ENCODE measurements around the gene RREB1. TPM values are rescaled to one million over a fixed set of nuclear protein-coding genes. Genes with fewer than 3 reads are reported as not detected.
A peak's percentile ranks its signal among the peaks of the same experiment; 100 is the strongest.

The RREB1 gene
- total and polyA plus RNA-seq, 12 donors, result 8.0 to 79.5 (median 48.7) TPM

DNA sequence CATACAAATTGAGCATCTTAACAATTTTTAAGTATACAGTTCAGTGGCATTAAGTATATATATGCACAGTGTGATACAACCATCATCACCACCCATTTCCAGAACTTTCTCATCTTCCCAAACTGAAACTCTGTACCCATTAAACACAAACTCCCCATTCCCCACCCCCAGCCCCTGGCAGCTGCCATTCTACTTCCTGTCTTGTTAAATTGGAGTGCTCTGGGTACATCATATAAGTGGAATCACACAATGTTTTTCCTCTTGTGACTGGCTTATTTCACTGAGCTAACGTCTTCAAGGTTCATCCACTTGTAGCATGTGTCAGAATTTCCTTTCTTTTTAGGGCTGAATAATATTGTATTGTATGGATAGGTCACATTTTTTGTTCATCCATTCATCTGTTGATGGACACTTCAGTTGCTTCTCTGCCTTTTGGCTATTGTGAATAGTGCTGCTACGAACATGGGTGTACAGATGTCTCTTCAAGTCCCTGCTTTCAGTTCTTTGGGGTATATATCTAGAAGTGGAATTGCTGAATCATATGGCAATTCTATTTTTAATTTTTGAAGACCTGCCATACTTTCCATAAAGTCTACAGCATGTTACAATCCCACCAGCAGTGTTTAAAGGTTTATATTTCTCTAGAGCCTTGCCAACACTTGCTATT is 19.6 kb upstream of the RREB1 start:
- no peak for TF ChIP-seq POLR2A (IDR thresholded peaks at IDR 0.05)
- TF ChIP-seq, protein P1, sequence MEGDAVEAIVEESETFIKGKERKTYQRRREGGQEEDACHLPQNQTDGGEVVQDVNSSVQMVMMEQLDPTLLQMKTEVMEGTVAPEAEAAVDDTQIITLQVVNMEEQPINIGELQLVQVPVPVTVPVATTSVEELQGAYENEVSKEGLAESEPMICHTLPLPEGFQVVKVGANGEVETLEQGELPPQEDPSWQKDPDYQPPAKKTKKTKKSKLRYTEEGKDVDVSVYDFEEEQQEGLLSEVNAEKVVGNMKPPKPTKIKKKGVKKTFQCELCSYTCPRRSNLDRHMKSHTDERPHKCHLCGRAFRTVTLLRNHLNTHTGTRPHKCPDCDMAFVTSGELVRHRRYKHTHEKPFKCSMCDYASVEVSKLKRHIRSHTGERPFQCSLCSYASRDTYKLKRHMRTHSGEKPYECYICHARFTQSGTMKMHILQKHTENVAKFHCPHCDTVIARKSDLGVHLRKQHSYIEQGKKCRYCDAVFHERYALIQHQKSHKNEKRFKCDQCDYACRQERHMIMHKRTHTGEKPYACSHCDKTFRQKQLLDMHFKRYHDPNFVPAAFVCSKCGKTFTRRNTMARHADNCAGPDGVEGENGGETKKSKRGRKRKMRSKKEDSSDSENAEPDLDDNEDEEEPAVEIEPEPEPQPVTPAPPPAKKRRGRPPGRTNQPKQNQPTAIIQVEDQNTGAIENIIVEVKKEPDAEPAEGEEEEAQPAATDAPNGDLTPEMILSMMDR (IDR thresholded peaks at IDR 0.05), result no peak
- no peaks in the 10 kb centered on the region for H3K27me3 ChIP-seq
- H3K4me3 ChIP-seq, result no peak overlapping the region
- H3K4me1 ChIP-seq (replicated peaks in 1 of 2), result peaks cover 0 to 14% of the 10 kb centered on the region in 2 donors
- no peaks in the 10 kb centered on the region for H3K9me3 ChIP-seq (replicated peaks in 1 of 3)
- DNase-seq, result no peak
- H3K36me3 ChIP-seq (replicated peaks in 1 of 2), result no peaks in the 10 kb centered on the region
- H3K27ac ChIP-seq, result peak overlapping the region in 1 of 5 donors; percentile 5
- WGBS, 4 donors, result 62 to 83% (median 67%) methylated on average over 2 of the region's 2 CpGs
- intact Hi-C loops (cut with DNase I), result no loop called here

DNA sequence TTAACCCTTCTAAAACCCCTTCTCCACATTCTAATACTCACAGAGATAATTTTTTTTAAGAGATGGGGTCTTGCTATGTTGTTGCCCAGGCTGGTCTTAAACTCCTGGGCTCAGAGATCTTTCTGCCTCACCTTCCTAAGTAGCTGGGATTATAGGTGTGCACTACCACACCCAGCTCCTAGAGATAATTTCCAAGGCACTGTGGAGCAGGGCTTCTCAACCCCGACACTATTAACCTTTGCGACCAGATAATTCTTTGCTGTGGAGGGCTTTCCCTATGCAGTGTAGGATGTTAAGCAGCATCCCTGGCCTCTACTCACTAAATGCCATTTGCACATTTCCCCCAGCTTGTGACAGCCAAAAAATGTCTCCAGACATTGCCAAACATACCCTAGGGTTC is 8.8 kb upstream of the RREB1 start:
- Histone ChIP-seq H3K36me3 (replicated peaks in 1 of 2) (no peaks in the 10 kb centered on the region), H3K27me3 (no peaks in the 10 kb centered on the region), H3K27ac (no peak overlapping the region), H3K9me3 (replicated peaks in 1 of 3) (no peaks in the 10 kb centered on the region), H3K4me1 (replicated peaks in 1 of 2) (no peaks in the 10 kb centered on the region), H3K4me3 (no peak overlapping the region)
- intact Hi-C loops (cut with DNase I), result loop anchor here in 1 of 2 donors (10.0 kb wide), 1 partner anchor 364 kb away; no protein-coding TSS in a partner anchor
- TF ChIP-seq, protein P1 (IDR thresholded peaks at IDR 0.05), result no peak
- no peak for TF ChIP-seq POLR2A (IDR thresholded peaks at IDR 0.05)
- DNase-seq, result no peak
- WGBS, 4 donors, result 96 to 98% (median 96%) methylated on average over 2 of the region's 2 CpGs

DNA sequence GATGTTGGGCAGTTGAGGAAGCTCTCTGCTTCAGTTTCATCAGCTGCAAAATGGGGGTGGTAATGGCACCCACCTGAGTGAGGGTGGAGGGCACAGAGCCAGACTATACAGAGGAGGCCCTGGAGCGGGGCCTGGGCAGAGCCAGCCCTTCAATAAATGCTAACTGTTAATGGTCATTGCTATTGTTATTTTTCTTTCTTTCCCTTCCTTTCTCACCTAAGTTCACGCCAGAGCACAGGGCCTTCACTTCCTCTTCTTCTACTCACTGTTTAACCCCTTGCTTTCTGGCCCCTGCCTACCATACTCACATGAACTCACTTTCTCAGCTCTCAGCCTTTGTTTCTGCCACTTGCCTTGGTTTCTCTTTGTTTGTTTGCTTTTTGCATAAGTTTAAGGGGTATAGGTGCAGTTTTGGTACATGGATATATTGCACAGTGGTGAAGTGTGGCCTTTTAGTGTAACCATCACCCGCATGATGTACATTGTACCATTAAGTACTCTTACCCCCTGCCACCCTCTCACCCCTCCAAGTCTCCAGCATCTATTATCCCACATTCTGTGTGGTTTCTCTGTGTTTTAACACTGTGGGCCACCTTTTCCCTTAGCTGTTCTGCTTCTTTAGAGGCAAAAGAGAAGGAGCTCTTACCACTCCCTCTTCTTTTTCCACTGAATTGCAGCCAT is 7.5 kb upstream of the RREB1 start:
- 71 to 86% (median 78%) methylated on average over 3 of the region's 3 CpGs for WGBS, 4 donors
- DNase-seq, result no peak
- Histone ChIP-seq H3K27me3 (no peaks in the 10 kb centered on the region), H3K27ac (no peak overlapping the region), H3K36me3 (replicated peaks in 1 of 2) (no peaks in the 10 kb centered on the region), H3K4me3 (no peak overlapping the region), H3K9me3 (replicated peaks in 1 of 3) (no peaks in the 10 kb centered on the region), H3K4me1 (replicated peaks in 1 of 2) (no peaks in the 10 kb centered on the region)
- no peak for TF ChIP-seq POLR2A (IDR thresholded peaks at IDR 0.05)
- intact Hi-C loops (cut with DNase I), result loop anchor here in 1 of 2 donors (10.0 kb wide), 1 partner anchor 45 kb away; no protein-coding TSS in a partner anchor

DNA sequence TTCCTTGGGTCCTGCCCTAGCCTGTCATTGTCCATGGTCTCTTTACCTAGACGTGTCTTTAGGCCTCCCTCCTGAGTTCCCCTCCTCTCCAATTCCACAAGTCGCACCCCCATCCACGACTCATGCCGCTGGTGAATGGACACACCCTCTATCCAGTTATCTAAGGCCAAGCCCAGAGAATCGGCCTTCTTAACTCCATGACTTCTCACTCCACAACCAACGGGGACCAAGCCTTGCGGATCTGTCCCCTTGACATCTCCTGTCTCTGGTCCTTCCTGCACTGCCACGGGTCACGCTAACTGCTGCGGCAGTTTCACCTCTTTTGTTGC is 7.0 kb upstream of the RREB1 start:
- Histone ChIP-seq H3K4me3 (no peak overlapping the region), H3K36me3 (replicated peaks in 1 of 2) (no peaks in the 10 kb centered on the region), H3K27me3 (no peaks in the 10 kb centered on the region), H3K4me1 (replicated peaks in 1 of 2) (no peaks in the 10 kb centered on the region), H3K27ac (no peak overlapping the region), H3K9me3 (replicated peaks in 1 of 3) (no peaks in the 10 kb centered on the region)
- 86 to 94% (median 89%) methylated on average over 10 of the region's 10 CpGs for WGBS, 4 donors
- TF ChIP-seq POLR2A (IDR thresholded peaks at IDR 0.05), result no peak
- TF ChIP-seq, protein P1 (IDR thresholded peaks at IDR 0.05), result no peak
- no peak for DNase-seq
- intact Hi-C loops (cut with DNase I), result loop anchor here in 1 of 2 donors (10.0 kb wide), 1 partner anchor 46 kb away; no protein-coding TSS in a partner anchor

Data from adrenal gland (tissue), 12 donors.